ENCODE data around the gene INSYN2B. TPM values are rescaled to one million over a fixed set of nuclear protein-coding genes. Genes with fewer than 3 reads are reported as not detected.

Gene INSYN2B
- polyA plus RNA-seq, 1 donor (not counting 4 experiments of a cell fraction or from before 2014, with no cell fraction given): 0.16 TPM

- FAIRE-seq (no peak), DNase-seq (ENCODE audit: low read depth, low spot score) (no peak)
- Histone ChIP-seq H3K9me1 (ENCODE audit: control insufficient read depth, extremely low read depth, insufficient read depth, low read length) (no peaks in the 10 kb centered on the region), H3K9ac (ENCODE audit: control insufficient read depth, extremely low read depth, insufficient read depth, low read length) (no peak overlapping the region), H3K27me3 (ENCODE audit: control insufficient read depth, extremely low read depth, insufficient read depth, low read length) (no peaks in the 10 kb centered on the region), H3K4me1 (ENCODE audit: control insufficient read depth, extremely low read depth, insufficient read depth, low read length) (no peaks in the 10 kb centered on the region), H3K4me3 (ENCODE audit: control insufficient read depth in 2 of 3, extremely low read depth in 1 of 3, insufficient read depth in 2 of 3, low read depth in 1 of 3, low read length in 3 of 3) (no peak overlapping the region), H3K79me2 (ENCODE audit: control insufficient read depth, insufficient read depth, low read length) (no peaks in the 10 kb centered on the region), H3K36me3 (ENCODE audit: control insufficient read depth in 2 of 2, extremely low read depth in 1 of 2, insufficient read depth in 2 of 2, low read length in 2 of 2) (no peaks in the 10 kb centered on the region), H2AFZ (ENCODE audit: control insufficient read depth, low read length) (no peak overlapping the region), H3K9me3 (ENCODE audit: control insufficient read depth, low read depth, low read length) (no peaks in the 10 kb centered on the region), H4K20me1 (ENCODE audit: control insufficient read depth, extremely low read depth, insufficient read depth, low read length) (no peaks in the 10 kb centered on the region), H3K27ac (ENCODE audit: control insufficient read depth, insufficient read depth, low read length) (no peak overlapping the region), H3K4me2 (ENCODE audit: control insufficient read depth, extremely low read depth, insufficient read depth, low read depth, low read length) (no peak overlapping the region)
- dilution Hi-C loops (cut with MboI; ENCODE audit: extremely low pct_ligation_motif_present, low sequenced_read_pairs): no loop called here
- TF ChIP-seq EZH2 (IDR thresholded peaks at IDR 0.05; ENCODE audit: low read length): no peak
- TF ChIP-seq, protein P1, sequence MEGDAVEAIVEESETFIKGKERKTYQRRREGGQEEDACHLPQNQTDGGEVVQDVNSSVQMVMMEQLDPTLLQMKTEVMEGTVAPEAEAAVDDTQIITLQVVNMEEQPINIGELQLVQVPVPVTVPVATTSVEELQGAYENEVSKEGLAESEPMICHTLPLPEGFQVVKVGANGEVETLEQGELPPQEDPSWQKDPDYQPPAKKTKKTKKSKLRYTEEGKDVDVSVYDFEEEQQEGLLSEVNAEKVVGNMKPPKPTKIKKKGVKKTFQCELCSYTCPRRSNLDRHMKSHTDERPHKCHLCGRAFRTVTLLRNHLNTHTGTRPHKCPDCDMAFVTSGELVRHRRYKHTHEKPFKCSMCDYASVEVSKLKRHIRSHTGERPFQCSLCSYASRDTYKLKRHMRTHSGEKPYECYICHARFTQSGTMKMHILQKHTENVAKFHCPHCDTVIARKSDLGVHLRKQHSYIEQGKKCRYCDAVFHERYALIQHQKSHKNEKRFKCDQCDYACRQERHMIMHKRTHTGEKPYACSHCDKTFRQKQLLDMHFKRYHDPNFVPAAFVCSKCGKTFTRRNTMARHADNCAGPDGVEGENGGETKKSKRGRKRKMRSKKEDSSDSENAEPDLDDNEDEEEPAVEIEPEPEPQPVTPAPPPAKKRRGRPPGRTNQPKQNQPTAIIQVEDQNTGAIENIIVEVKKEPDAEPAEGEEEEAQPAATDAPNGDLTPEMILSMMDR (optimal IDR thresholded peaks at IDR 0.05 in 1 of 3, IDR thresholded peaks at IDR 0.05 in 1 of 3, conservative IDR thresholded peaks at IDR 0.05 in 1 of 3; ENCODE audit: extremely low read depth in 1 of 3, insufficient read depth in 2 of 3, low read length in 3 of 3): no peak
Observed at GRCh38 chr5:170025853-170026252, 45.6 kb upstream of the INSYN2B start.

GRCh38 chr5:170021506-170021905 lies 41.2 kb upstream of the INSYN2B start:
- H3K36me3 ChIP-seq (ENCODE audit: control insufficient read depth in 2 of 2, extremely low read depth in 1 of 2, insufficient read depth in 2 of 2, low read length in 2 of 2): no peaks in the 10 kb centered on the region
- H3K79me2 ChIP-seq (ENCODE audit: control insufficient read depth, insufficient read depth, low read length): no peaks in the 10 kb centered on the region
- H3K9me3 ChIP-seq (ENCODE audit: control insufficient read depth, low read depth, low read length): no peaks in the 10 kb centered on the region
- H3K4me3 ChIP-seq (ENCODE audit: control insufficient read depth in 2 of 3, extremely low read depth in 1 of 3, insufficient read depth in 2 of 3, low read depth in 1 of 3, low read length in 3 of 3): no peak overlapping the region
- dilution Hi-C loops (cut with MboI; ENCODE audit: extremely low pct_ligation_motif_present, low sequenced_read_pairs): no loop called here
- no peak for DNase-seq (ENCODE audit: low read depth, low spot score)
- H3K27me3 ChIP-seq (ENCODE audit: control insufficient read depth, extremely low read depth, insufficient read depth, low read length): no peaks in the 10 kb centered on the region
- no peak overlapping the region for H3K27ac ChIP-seq (ENCODE audit: control insufficient read depth, insufficient read depth, low read length)
- no peak overlapping the region for H2AFZ ChIP-seq (ENCODE audit: control insufficient read depth, low read length)
- TF ChIP-seq EZH2 (IDR thresholded peaks at IDR 0.05; ENCODE audit: low read length): no peak
- TF ChIP-seq, protein P1 (optimal IDR thresholded peaks at IDR 0.05 in 1 of 3, IDR thresholded peaks at IDR 0.05 in 1 of 3, conservative IDR thresholded peaks at IDR 0.05 in 1 of 3; ENCODE audit: extremely low read depth in 1 of 3, insufficient read depth in 2 of 3, low read length in 3 of 3): no peak
- no peak for FAIRE-seq
- no peaks in the 10 kb centered on the region for H4K20me1 ChIP-seq (ENCODE audit: control insufficient read depth, extremely low read depth, insufficient read depth, low read length)
- no peak overlapping the region for H3K4me2 ChIP-seq (ENCODE audit: control insufficient read depth, extremely low read depth, insufficient read depth, low read depth, low read length)
- no peaks in the 10 kb centered on the region for H3K9me1 ChIP-seq (ENCODE audit: control insufficient read depth, extremely low read depth, insufficient read depth, low read length)
- H3K9ac ChIP-seq (ENCODE audit: control insufficient read depth, extremely low read depth, insufficient read depth, low read length): no peak overlapping the region
- H3K4me1 ChIP-seq (ENCODE audit: control insufficient read depth, extremely low read depth, insufficient read depth, low read length): no peaks in the 10 kb centered on the region
